Mesothelial cell of epicardium (in vitro differentiated cells): ENCODE measurements around the gene ADM2. TPM values are rescaled to one million over a fixed set of nuclear protein-coding genes. Genes with fewer than 3 reads are reported as not detected.
A peak's percentile ranks its signal among the peaks of the same experiment; 100 is the strongest.

Experiments used
- DNase-seq, 2 experiments: peaks; one replicate each; pipeline ENCODE4 v3.0.0; 2021; ENCODE audit warnings: low spot score in 2 of 2; ENCODE audit not compliant: unreplicated experiment in 2 of 2
- H3K27ac Mint-ChIP-seq: 2 replicates; pipeline ENCODE4 v1.8.0; 2021; ENCODE audit warnings: mixed read lengths
- H3K27me3 Mint-ChIP-seq: 2 replicates; pipeline ENCODE4 v1.8.0; 2021; ENCODE audit warnings: low read depth, mixed read lengths
- H3K36me3 Mint-ChIP-seq: 2 replicates; pipeline ENCODE4 v1.8.0; 2021; ENCODE audit warnings: mixed read lengths
- H3K4me1 Mint-ChIP-seq: 2 replicates; pipeline ENCODE4 v1.8.0; 2021; ENCODE audit warnings: mixed read lengths
- H3K4me3 Mint-ChIP-seq: 2 replicates; pipeline ENCODE4 v1.8.0; 2021; ENCODE audit warnings: mild to moderate bottlenecking, moderate library complexity, mixed read lengths
- H3K9me3 Mint-ChIP-seq: 2 replicates; pipeline ENCODE4 v1.8.0; 2021; ENCODE audit warnings: mixed read lengths
- CTCF ChIP-seq: fragments of 200-600 bp; sonication (generic); IDR thresholded peaks from one replicate; pipeline ENCODE4 v1.5.0; 2021; ENCODE audit warnings: antibody characterized with exemption; ENCODE audit not compliant: unreplicated experiment
- total RNA-seq: library from RNA; stranded (reverse); gene quantifications from 3 replicates; pipeline ENCODE4 v1.2.1, GENCODE V29; 2021

The ADM2 gene
- total RNA-seq, 1 donor from 2014 or later: 1.4 TPM

- Mint-ChIP-seq H3K9me3 (no peaks in the 10 kb centered on the region), H3K27me3 (no peaks in the 10 kb centered on the region), H3K4me3 (no peak overlapping the region), H3K36me3 (peaks cover 7% of the 10 kb centered on the region), H3K27ac (no peak overlapping the region), H3K4me1 (no peaks in the 10 kb centered on the region)
- no peak for DNase-seq
- no peak for TF ChIP-seq CTCF
These were observed 36.7 kb upstream of the ADM2 start for GRCh38 chr22:50444663-50445062.

GRCh38 chr22:50445071-50445879 is 36.1 kb upstream of the ADM2 start:
- Mint-ChIP-seq H3K4me1 (no peaks in the 10 kb centered on the region), H3K9me3 (no peaks in the 10 kb centered on the region), H3K27me3 (no peaks in the 10 kb centered on the region), H3K4me3 (no peak overlapping the region), H3K27ac (peak overlapping the region; percentile 50), H3K36me3 (peaks cover 9% of the 10 kb centered on the region)
- no peak for DNase-seq
- no peak for TF ChIP-seq CTCF

GRCh38 chr22:50445880-50446707 is 35.2 kb upstream of the ADM2 start:
- H3K27ac Mint-ChIP-seq: no peak overlapping the region
- H3K4me3 Mint-ChIP-seq: no peak overlapping the region
- TF ChIP-seq CTCF: no peak
- H3K9me3 Mint-ChIP-seq: no peaks in the 10 kb centered on the region
- H3K4me1 Mint-ChIP-seq: no peaks in the 10 kb centered on the region
- no peaks in the 10 kb centered on the region for H3K27me3 Mint-ChIP-seq
- DNase-seq: no peak
- peaks cover 13% of the 10 kb centered on the region for H3K36me3 Mint-ChIP-seq

- Mint-ChIP-seq H3K36me3 (peaks cover 18% of the 10 kb centered on the region), H3K27me3 (no peaks in the 10 kb centered on the region), H3K4me3 (no peak overlapping the region), H3K27ac (no peak overlapping the region), H3K4me1 (no peaks in the 10 kb centered on the region), H3K9me3 (no peaks in the 10 kb centered on the region)
- TF ChIP-seq CTCF: no peak
- DNase-seq: no peak
These were observed 34.4 kb upstream of the ADM2 start for GRCh38 chr22:50446708-50447575.
